Stimulated activated CD4-positive, alpha-beta T cell treated with anti-CD3 and anti-CD28 coated beads, Interleukin-12 subunit alpha, Interleukin-12 subunit beta, amount 100 ng/mL, for 48 hours (primary cell): ENCODE results near the gene SCN5A.

Experiments used
- DNase-seq, 3 donors: peaks; one replicate each; pipeline ENCODE4 v3.0.0-alpha.2; 2020; ENCODE audit warnings: low read depth in 2 of 3, low spot score in 1 of 3

The SCN5A gene

GRCh38 chr3:38544926-38545325, 104.6 kb downstream of the SCN5A start:
- DNase-seq: no peak

GRCh38 chr3:38543586-38543985, 105.9 kb downstream of the SCN5A start:
- DNase-seq: no peak

DNA sequence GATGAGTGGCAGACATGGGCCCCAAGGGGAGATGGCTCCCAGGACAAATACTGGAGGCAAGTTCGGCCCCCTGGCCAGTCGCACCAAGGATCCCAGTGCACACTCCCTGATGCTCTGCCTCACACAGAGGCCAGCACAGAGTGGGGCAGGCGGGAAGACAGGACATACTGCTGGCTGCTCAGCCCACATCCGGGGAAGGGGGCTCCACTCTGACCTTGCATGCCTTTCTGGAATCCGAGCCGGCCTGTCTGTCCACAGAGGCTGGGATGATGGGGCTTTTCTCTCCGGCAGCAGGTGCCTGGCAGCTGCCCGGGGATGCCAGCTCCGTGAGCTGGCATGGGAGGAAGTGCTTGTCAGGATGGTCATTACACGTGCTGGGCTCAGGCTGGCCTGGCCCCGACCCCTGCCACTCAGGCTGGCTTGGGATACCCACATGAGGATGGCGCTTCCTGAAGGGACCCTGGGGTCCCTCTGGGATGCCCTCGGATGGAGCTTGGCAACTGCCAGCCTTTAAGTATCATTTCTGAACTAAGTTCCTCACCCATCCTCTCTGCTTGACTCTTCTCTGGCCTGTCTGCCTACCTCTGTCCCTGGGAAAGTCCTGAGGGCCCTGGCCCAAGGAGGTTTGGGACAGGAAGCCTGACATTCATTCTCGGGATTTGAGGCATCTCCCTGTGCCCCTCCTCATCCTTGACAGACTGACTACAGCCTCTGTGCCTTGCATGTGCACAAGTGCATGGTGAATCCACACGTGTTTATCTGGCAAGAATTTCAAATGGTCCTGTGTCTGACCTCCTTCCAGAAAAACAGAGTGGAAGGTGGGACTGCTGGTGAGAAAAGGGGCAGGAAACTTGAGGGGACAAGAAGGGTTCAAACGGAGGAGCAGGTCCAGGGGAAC, 106.8 kb downstream of the SCN5A start:
- DNase-seq: no peak

DNA sequence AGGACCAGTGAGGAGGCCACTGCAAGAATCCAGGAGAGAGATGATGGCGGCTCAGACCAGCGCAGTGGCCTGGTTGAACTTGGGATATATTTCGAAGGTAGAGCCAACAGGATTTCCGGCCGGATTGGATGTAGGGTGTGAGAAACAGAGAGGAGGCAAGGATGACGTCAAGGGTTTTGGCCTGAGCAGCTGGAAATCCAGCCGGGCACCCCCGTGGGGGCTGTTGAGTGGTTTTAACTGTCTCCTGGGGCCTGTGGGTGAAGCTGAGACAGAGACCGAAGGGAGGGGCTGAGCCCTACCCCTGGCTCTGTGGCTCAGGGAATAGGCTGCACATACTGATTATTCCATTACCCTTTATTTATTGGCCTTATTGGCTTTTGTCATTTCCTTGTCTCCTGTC, 107.7 kb downstream of the SCN5A start:
- no peak for DNase-seq

- DNase-seq: no peak
These were observed 110.6 kb downstream of the SCN5A start for GRCh38 chr3:38538773-38539353.

DNA sequence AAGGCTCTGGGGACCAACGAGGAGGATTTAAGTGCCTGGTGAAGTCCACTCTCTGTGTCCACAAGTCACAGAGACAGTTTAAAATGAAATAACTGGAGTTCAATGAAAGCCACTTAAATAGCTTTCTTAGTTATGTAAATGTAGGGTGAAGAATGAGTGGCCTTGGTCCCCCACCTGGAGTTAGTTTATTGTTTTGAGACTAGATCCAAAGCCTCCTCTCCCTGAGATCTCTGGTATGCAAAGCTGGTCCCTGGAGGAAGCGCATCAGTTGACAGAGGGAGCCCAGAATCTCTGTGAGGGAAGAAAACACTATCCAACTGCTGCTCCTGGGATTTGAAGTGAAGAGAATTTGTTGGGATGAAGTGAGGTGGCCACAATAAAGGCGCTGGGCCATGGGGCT, 112.8 kb downstream of the SCN5A start:
- DNase-seq: no peak

DNA sequence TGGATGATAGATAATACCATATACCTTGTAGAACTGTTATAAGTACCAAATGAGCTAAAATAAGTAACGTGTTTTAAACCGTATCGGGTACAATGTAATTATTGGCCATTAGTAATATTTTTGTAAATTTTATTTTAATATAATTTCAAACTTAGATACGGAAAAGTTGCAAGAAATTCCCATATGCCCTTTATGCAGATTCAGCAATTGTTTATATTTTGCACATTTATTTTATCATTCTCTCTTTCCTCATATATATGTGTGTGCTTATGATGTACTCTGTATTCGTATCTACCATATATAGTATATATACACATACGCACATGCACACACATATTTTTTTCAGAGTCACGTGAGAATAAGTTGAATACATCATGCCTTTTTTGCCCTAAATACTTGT, 114.9 kb downstream of the SCN5A start:
- DNase-seq: no peak

GRCh38 chr3:38534180-38534579, 115.3 kb downstream of the SCN5A start:
- no peak for DNase-seq

- DNase-seq: no peak
These were observed 116.1 kb downstream of the SCN5A start for GRCh38 chr3:38533285-38533976.

GRCh38 chr3:38532529-38532928, 117.0 kb downstream of the SCN5A start:
- no peak for DNase-seq

DNA sequence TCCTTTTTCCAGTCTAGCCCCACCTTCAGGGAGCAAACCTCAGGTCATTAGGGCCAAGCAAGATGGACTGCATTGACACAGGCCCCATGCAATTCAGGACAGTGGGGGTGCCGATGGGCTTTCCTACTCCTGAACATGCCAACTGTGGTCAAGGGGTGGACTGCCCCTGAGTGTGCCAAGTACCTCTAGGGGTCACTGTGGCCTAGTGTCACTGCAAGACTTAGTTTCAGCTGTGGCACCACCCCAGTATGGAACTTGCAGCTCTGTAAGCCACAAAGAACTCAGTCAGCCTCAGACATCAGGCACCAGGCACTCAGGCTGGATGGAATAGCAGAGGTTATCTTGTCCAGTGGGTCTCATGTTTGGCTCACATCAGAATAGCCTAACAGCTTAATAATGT, 121.0 kb downstream of the SCN5A start:
- DNase-seq: no peak

- no peak for DNase-seq
These were observed 122.7 kb downstream of the SCN5A start for GRCh38 chr3:38526792-38527191.

DNA sequence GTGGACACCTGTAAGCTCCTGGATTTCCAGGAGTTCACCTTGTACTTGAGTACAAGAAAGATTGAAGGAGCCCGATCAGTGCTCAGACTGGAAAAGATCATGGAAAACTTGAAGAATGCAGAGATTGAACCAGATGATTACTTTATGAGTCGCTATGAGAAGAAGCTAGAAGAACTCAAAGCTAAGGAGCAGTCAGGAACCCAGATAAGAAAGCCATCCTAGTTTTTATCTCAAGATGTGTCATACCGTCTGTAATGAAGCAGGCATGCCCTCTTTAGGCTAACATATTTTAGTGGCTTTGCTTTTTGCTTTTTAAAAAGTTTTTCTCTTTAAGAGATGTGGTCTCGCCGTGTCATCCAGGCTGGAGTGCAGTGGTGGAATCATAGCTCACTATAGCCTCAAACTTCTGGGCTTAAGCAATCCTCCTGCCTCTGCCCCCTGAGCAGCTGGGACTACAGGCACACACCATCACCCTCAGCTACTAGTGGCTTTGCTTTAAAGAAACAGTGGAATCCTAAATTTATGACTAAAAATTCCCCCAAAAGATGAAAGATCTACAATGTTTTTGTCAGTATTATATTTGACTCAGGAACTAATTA, 125.2 kb downstream of the SCN5A start:
- no peak for DNase-seq

- no peak for DNase-seq
These were observed 127.5 kb downstream of the SCN5A start for GRCh38 chr3:38522002-38522401.

DNA sequence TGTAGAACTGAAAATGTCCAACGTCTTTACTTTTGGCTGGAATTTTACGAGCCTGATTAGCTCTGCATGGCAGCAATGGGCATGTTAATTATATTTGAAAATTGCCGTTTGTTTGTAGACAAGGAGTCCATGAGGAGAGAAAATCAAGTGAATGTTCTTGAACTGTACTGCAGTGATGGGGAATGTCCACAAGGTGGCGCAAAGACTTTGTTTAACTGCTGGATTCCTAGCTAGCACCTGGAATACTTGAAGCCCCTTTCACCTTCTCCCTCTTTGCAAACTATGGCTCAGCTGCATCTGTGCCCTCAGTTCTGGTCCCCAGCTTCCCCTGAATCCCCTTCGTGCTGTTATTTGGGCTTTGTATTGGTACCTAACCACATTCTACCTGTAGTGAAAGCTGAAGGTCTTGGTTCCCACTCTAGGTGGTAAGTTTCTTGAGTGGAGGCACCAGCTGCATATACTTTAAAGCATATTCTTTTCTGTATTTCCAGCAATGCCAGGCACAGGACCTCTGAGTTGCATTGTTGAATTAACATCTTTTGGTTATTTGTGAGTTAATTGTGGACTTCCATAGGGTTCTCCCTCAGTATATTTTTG, 128.0 kb downstream of the SCN5A start:
- peak; percentile 36 to 55 (median 41) for DNase-seq

GRCh38 chr3:38519651-38520050, 129.8 kb downstream of the SCN5A start:
- no peak for DNase-seq

- no peak for DNase-seq
These were observed 130.5 kb downstream of the SCN5A start for GRCh38 chr3:38519000-38519399.

- DNase-seq: no peak
These were observed 132.8 kb downstream of the SCN5A start for GRCh38 chr3:38516669-38517068.

GRCh38 chr3:38515367-38515766, 134.1 kb downstream of the SCN5A start:
- no peak for DNase-seq

DNA sequence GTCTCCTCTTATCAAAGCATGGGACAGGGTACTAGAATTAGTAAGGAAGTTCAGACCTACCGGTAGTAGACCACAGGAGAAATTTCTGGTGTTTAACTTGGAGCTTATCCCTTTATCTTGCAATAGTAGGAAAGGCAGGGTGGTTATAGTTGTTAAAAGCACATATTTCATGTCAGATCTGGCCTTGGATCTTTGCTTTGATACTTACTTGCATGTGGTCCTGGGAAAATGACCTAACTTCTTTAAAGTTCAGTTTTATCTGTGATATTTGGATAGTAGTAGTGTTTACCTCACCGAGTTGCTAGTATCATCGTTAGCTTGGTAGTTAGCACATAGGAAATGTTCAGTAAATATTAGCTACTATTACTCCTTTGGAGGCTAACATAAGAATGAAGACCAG, 137.9 kb downstream of the SCN5A start:
- no peak for DNase-seq

GRCh38 chr3:38510631-38511030, 138.9 kb downstream of the SCN5A start:
- DNase-seq: no peak
